EH (cell line): Measurements from ENCODE around the gene DEPDC5.
"Not testable (repeated sequence)": the region's sequence is repeated elsewhere in the genome, so short reads cannot be mapped to it uniquely, and the experiment has no call there.

Experiments
- DNase-seq: peaks from one replicate; pipeline ENCODE4 v3.0.0-alpha.2; 2015; ENCODE audit warnings: low read depth

Gene DEPDC5

GRCh38 chr22:31815383-31815814, 61.6 kb downstream of the DEPDC5 start:
- not testable (repeated sequence) for DNase-seq

GRCh38 chr22:31816750-31817149, 62.9 kb downstream of the DEPDC5 start:
- DNase-seq, result no peak

DNA sequence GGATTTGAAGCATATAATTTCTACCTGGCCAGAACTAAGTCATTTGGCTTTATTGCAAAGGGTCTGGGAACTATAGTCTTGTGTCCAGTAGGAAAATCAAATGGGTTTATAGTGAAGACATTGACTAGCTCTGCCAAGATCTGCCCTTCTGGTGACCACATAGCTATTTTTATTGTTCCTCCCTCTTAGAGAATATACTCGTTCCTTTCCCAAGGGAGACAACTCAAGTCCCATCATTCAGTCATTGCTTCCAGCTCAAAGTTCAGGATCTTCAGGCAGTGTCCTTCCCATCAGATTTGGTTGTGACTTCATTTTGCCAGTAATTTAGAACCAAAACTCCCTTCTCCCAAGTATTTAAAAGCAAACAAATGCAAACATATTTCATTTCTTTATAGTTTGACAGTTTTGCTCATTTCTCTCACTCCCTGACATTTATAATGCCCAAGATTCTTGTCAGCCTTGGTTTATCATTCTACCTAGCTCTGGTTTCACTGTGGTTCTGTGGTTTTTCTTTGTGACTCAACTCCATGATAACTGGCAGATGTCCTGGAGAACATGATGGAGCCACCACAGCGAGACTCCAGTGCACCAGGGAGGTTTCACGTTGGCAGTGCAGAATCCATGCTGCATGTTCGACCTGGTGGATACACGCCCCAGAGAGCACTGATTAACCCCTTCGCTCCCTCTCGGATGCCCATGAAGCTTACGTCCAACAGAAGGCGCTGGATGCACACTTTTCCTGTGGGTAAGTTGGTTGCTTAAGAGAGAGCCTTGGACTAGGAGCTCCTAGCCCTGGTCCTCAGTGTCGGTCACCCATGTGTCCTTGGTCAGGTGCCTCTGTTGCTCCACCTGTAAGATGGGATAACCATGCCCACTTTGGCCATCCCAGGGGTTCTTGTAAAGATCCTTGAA, 64.9 kb downstream of the DEPDC5 start:
- peak; percentile 62 for DNase-seq

DNA sequence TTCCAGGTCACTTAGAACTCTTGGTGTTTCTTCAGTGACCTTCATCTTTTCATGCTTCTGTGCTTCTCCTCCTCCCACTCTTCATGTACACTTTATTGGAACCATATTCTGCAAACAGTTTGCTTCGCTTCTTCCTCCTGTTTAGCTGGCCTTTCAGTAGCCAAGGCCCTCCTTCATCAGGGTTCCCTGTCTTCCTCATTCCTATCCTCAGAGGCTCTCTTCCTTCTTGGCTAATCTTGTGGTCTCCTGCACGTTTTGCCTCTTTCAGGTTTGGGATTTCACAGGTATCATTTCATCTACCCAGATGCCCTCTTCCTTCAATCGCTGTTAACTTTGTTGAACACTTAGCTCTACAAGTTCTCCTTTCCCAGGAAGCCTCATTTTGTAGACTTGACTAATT, 66.8 kb downstream of the DEPDC5 start:
- no peak for DNase-seq

- no peak for DNase-seq
Observed at GRCh38 chr22:31821572-31821971, 67.8 kb downstream of the DEPDC5 start.

GRCh38 chr22:31822523-31822922, 68.7 kb downstream of the DEPDC5 start:
- no peak for DNase-seq

DNA sequence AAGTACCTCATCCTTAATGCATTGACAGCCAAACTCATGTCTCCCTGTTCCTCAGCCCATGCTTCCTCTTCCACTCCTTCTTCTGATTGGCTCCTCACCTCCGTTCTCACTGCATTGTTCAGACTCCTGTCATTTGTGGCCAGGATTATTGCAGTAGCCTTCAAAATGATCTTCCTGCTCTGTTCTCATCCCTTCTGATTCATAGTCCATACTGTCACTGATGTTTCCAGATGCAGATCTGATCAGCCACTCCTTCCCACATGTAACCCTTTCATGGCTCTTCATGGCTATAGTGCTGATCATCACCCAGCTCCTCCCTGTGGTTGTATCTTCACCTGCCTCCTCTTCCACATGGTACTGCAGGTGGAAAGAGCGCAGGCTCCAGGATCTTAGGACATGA, 71.7 kb downstream of the DEPDC5 start:
- no peak for DNase-seq

DNA sequence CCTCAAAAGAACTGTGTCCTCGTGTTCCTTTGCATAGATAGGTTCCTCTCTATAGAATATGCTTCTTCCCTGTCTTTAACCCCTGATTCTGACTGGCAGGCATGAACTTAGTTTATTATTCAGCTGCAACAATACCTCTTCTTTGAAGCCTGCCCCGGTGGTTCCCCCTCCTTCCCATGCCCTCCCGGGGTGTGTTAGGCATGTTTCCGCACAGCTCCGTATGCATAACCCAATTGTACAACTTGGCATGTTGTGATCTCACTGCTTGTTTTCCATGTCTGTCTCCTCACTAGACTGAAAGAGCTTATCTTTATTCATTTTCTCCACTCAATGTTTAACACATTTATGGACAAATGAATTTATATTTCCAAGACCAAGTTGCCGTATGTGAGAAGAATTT, 72.6 kb downstream of the DEPDC5 start:
- no peak for DNase-seq

GRCh38 chr22:31828739-31829138, 74.9 kb downstream of the DEPDC5 start:
- no peak for DNase-seq

DNA sequence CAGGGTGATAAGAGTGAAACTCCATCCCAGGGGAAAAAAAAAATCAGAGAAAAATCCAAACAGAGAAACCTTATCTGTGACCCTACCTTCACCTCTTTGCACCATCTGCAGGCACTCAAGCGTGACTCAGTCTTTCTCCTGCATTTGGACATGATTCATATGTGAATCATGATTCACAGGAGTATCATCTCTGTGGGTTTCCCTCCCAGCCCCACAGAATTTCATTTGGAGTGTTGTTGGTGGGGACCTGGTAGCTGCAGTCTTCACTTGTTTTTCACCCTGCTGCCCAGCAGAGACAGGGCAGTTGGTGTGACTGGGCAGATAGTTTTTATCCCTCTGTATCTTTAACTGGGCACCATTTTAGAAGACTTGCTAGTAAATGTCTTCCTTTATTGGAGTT, 75.7 kb downstream of the DEPDC5 start:
- DNase-seq, result peak; percentile 96

DNA sequence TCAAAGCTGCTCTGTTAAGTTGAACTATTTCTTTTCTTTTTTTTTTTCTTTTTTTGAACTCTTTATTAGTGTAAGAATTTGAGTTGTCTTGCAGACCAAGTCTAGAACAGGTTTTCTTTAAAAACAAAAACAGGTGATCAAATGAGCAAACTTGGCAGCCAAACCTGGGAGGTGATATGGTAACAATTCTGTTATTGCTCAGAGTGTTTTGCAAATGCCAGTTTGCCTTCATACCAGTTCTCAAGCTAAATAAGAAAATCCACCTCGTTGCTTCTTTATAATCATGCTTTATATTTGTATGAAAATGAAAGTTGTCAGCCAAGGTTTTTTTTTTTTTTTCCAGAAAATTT, 76.9 kb downstream of the DEPDC5 start:
- DNase-seq, result no peak

GRCh38 chr22:31833930-31834329, 80.1 kb downstream of the DEPDC5 start:
- no peak for DNase-seq

DNA sequence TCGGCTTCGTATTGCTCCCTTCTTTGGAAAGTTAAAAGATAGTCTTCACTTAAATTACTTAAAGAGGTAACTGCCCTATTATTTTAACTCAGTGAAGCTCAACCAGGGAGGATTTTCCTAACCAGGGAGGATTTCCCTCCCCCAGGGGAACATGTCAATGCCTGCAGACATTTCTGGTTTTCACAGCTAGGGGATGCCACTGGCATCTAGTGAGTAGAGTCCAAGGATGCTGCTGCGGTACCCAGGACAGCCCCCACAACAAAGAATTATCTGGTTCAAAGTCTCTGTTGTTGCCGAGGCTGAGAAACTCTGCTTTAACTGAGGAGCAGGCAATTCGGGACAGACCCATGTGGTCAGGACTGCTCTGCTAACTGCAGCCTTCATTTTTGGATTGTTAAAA, 82.2 kb downstream of the DEPDC5 start:
- no peak for DNase-seq

GRCh38 chr22:31838917-31839316, 85.1 kb downstream of the DEPDC5 start:
- DNase-seq, result no peak

GRCh38 chr22:31839986-31840385, 86.2 kb downstream of the DEPDC5 start:
- no peak for DNase-seq

DNA sequence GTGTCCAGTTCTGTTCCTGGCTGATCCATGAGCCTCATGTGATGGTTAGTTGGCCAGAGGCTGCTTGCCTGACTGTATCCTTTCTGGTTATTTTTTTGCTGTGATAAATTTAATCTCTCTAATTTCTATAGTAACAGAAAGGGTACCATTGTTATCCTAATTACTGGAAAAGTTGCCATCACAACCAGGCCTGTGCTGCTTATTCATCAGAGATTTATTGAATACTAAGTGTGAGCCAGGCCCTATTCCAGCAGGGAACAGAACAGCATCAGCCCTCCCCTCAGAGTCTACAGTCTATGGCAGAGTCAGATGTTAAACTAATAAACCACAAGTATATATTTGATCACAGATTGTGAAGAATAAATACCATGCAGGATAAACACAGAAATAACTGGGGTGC, 86.8 kb downstream of the DEPDC5 start:
- no peak for DNase-seq

DNA sequence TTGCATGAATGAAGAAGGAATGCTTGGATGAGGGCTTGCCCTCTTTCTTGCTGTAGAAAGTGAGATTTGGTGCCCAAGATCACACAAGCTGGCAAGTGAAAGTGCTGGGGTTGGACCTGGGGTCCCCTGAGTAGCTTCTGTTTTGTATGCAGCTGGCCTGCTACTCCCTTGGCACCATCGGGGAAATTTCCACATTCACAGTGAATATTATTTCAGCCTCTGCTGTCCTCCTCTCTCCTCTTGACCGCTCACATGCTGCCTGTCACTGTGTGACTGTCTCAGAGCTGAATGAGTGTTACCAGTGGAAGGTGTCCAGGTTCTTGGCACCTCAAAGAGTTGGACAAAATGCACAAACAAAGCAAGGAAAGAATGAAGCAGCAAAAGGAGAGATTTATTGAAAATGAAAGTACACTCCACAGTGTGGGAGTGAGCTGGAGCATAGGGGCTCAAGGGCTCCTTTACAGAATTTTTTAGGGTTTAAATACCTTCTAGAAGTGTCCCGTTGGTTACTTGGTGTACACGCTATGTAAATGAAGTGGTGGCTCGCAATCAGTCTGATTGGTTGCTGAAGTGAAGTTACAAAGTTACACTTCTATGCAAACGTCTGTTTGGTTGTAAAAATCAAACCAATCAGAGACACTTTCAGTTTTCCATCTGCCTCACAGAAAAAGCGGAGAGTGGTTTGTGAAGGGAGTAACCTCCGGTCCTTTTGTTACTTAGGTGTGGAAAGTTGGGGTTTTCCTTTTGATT, 87.4 kb downstream of the DEPDC5 start:
- DNase-seq, result no peak

- DNase-seq, result no peak
Observed at GRCh38 chr22:31843526-31843925, 89.7 kb downstream of the DEPDC5 start.

DNA sequence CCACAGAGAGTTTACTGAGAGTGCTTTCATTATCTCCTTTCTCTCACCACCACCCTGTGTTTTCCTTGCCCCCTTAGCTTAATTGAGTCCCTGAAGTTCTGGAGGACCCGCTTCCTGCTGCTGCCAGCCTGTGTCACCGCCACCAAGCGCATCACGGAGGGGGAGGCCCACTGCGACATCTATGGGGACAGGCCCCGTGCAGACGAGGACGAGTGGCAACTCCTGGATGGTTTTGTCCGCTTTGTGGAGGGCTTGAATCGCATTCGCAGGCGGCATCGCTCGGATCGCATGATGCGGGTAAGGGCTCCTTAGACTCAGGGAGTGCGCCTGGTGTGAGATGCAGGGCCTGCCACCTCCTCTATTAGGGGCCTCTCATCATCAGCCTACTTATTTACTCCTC, 91.1 kb downstream of the DEPDC5 start:
- no peak for DNase-seq

DNA sequence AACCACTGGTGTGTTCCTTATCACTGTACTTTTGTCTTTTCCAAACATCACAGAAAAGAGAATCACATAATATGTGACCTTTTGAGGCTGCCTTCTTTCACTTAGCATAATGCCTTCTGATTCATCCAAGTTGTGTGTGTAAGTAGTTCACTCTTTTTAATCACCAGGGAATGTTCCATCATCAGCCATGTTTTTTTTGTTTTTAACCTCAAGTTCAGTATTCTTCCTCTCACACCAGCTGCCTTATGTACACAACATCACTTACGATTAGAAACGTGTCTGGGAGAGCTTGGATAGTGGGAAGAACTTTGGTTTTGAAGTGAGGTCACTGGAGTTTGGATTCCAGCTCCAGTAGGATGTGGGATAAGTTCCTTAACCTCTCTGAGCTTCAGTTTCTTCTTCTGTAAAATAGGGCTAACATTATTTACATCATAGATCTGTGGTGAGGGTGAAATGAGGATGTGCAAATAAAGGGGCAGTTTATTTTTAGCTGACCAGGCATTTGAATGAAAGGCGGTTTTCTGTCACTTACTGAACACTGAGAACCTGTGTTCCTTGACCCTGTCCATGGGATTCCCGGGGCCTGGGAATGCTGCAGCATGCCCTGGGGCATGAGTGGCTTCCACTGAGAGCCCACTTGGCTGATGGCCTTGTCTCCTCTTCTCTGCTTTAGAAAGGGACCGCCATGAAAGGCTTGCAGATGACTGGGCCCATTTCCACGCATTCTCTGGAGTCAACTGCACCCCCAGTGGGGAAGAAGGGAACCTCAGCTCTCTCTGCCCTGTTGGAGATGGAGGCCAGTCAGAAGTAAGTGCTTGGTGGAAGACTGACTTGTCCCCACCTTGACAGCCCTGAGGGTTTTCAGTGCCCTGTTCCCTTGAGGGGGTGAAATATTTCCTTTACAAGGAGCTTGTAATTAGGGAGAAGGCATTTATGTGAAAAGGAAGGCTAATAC, 92.6 kb downstream of the DEPDC5 start:
- DNase-seq, result peak; percentile 35

DNA sequence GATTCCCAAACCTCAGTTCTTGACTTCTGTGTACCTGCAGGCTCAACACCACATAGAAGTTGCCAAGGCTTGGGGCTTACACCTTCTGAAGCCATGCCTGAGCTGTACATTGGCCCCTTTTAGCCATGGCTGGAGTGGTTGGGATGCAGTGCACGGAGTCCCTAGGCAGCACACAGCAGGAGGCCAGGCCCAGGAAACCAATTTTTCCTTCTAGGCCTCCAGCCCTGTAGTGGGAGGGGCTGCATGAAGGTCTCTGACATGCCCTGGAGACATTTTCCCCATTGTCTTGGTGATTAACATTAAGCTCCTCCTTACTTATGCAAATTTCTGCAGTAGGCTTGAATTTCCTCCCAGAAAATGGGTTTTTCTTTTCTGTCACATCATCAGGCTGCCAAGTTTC, 94.6 kb downstream of the DEPDC5 start:
- no peak for DNase-seq

GRCh38 chr22:31850135-31850534, 96.3 kb downstream of the DEPDC5 start:
- DNase-seq, result no peak
